ENCODE results near the gene SYK. TPM values are rescaled to one million over a fixed set of nuclear protein-coding genes. Genes with fewer than 3 reads are reported as not detected.

The SYK gene
- total RNA-seq, 1 experiment from 2014 or later = 9.0 TPM

- Histone ChIP-seq H3K4me2 (ENCODE audit: low read length) (no peak overlapping the region), H3K4me1 (ENCODE audit: control insufficient read depth in 1 of 2, insufficient read depth in 2 of 2, low read length in 2 of 2) (no peaks in the 10 kb centered on the region), H4K20me1 (ENCODE audit: insufficient read depth) (no peaks in the 10 kb centered on the region), H3K4me3 (replicated peaks in 1 of 2; ENCODE audit: low read depth in 1 of 2, low read length in 2 of 2) (no peak overlapping the region), H2AFZ (ENCODE audit: low read depth, low read length, poor library complexity, severe bottlenecking) (no peak overlapping the region), H3K36me3 (ENCODE audit: control insufficient read depth in 1 of 2, insufficient read depth in 2 of 2, low read length in 2 of 2) (no peaks in the 10 kb centered on the region), H3K27me3 (ENCODE audit: insufficient read depth, low read length) (no peaks in the 10 kb centered on the region), H3K9ac (ENCODE audit: low read length) (no peak overlapping the region), H3K9me2 (ENCODE audit: insufficient read depth) (no peaks in the 10 kb centered on the region), H3K79me2 (ENCODE audit: insufficient read depth, low read length) (no peaks in the 10 kb centered on the region), H3K27ac (ENCODE audit: low read depth, low read length) (no peak overlapping the region), H3K9me3 (ENCODE audit: control insufficient read depth in 1 of 2, insufficient read depth in 1 of 2, low read depth in 1 of 2, low read length in 2 of 2) (no peaks in the 10 kb centered on the region)
- ChIA-PET RAD21 (ENCODE audit: low non-redundant PET in 1 of 2, low total read pairs in 2 of 2, uncharacterized antibody in 2 of 2, unreplicated experiment in 2 of 2) (no interaction called here), CTCF (no interaction called here), POLR2A (no interaction called here)
- no TSS peak for BruUV-seq (replicated peaks)
- TF ChIP-seq SIN3A (IDR thresholded peaks at IDR 0.05; ENCODE audit: low read depth) = no peak
- TF ChIP-seq FOSL1 (IDR thresholded peaks at IDR 0.05; ENCODE audit: low read depth) = no peak
- no peak for TF ChIP-seq CBX3 (IDR thresholded peaks at IDR 0.05; ENCODE audit: low read depth)
- no peak for TF ChIP-seq ELF1 (IDR thresholded peaks at IDR 0.05; ENCODE audit: borderline replicate concordance, low read depth)
- no peak for TF ChIP-seq EGR1 (IDR thresholded peaks at IDR 0.05; ENCODE audit: low read depth)
- TF ChIP-seq SRF (IDR thresholded peaks at IDR 0.05; ENCODE audit: low read depth) = no peak
- TF ChIP-seq MAX (IDR thresholded peaks at IDR 0.05) = no peak
- TF ChIP-seq POLR2AphosphoS5 (IDR thresholded peaks at IDR 0.05; ENCODE audit: low read depth, low read length) = no peak
- TF ChIP-seq CTCF (IDR thresholded peaks at IDR 0.05 in 2 of 3, conservative IDR thresholded peaks at IDR 0.05 in 1 of 3; ENCODE audit: borderline replicate concordance in 1 of 3, insufficient read depth in 1 of 3, low read depth in 2 of 3, low read length in 2 of 3) = no peak
- no peak for TF ChIP-seq EZH2phosphoT487 (IDR thresholded peaks at IDR 0.05; ENCODE audit: borderline replicate concordance)
- TF ChIP-seq REST (IDR thresholded peaks at IDR 0.05; ENCODE audit: low read depth) = no peak
- no peak for DNase-seq (ENCODE audit: low read depth, low spot score)
- intact Hi-C loops (cut with micrococcal nuclease) = no loop called here
- ATAC-seq = no peak
These were observed 97.7 kb downstream of the SYK start for GRCh38 chr9:90899287-90899686.

All from HCT116 (cell line).